Ramos (cell line): Measurements from ENCODE around the gene RNASE8.

Experiments
- in situ Hi-C: fragments of 300-500 bp; cut with MboI; formaldehyde crosslinking; loops from one replicate; pipeline ENCODE4 v1.14.3; 2022; ENCODE audit warnings: low sequenced_read_pairs; ENCODE audit not compliant: unreplicated experiment

RNASE8 gene

DNA sequence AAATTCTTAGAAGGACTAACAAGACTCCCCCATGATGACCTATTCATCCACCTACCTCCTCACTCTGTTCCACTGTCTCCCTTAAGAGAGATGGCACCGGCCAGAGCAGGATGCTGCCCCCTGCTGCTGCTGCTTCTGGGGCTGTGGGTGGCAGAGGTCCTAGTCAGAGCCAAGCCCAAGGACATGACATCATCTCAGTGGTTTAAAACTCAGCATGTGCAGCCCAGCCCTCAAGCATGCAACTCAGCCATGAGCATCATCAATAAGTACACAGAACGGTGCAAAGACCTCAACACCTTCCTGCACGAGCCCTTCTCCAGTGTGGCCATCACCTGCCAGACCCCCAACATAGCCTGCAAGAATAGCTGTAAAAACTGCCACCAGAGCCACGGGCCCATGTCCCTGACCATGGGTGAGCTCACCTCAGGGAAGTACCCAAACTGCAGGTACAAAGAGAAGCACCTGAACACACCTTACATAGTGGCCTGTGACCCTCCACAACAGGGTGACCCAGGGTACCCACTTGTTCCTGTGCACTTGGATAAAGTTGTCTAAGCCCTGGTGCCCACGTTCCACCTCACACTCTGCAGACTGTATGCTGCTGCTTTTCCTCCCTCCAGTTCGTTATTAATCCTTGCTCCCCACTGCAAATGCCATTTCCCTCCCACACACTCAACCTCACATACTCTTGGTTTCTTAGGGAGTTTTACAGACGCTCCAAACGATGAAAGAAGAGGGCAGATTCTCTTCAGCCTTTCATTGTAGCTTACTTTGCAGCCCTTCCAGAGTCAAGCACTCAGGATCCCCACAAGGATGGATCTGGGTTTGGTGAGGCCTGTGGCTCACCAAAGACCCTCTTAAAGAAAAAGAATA is at the start of gene RNASE8:
Gene RNASE8, plus strand, starts transcription at position 20 of the 873 bp plus-strand sequence. Its CDS starts 71 bp downstream, at position 91.
- in situ Hi-C loops, result no loop called here

- in situ Hi-C loops, result loop anchor here (5.0 kb wide), 1 partner anchor 83 kb away; no protein-coding TSS in a partner anchor
Observed at GRCh38 chr14:21009721-21010120, 47.9 kb upstream of the RNASE8 start.

- in situ Hi-C loops, result loop anchor here (5.0 kb wide), 1 partner anchor 81 kb away; no protein-coding TSS in a partner anchor
Observed at GRCh38 chr14:21011136-21011535, 46.5 kb upstream of the RNASE8 start.

DNA sequence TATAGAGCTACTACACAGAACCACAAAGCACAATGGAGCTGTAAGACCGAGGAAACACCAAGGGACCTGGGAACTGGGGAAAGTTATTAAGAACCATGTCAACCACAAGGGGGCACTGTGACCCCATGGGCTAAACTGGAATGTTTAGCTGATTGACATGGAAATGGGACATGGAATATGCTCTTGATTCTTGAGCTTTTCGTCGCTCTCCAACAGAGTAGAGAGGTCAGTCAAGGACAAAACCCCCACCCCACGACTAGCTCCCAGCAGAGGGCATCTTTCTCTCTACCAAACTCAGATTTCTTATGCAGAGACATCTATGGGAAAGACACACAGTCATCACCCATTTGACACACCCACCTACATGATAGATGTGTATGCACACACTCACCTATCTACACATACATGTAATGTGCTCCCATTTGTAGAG is 42.8 kb upstream of the RNASE8 start:
- in situ Hi-C loops, result loop anchor here (5.0 kb wide), 1 partner anchor 78 kb away; no protein-coding TSS in a partner anchor

DNA sequence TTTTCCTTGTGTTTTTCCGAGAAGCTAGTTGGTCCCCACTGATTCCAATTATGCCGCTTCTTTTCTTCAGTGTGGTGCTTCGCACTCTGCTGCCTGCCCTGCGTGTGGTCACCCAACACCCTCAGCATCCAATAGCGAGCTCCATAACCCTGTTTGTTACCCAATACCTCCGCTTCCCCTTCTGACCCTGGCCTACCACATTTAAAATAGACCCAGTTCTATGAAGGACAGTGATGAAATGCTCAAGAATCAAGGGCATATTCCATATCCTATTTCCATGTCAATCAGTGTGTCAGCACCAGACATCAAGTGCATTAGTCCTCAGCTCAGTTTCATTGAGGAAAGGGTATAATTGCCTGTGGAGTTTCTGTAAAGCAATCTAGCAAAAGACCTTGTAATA is 42.3 kb upstream of the RNASE8 start:
- in situ Hi-C loops, result no loop called here

DNA sequence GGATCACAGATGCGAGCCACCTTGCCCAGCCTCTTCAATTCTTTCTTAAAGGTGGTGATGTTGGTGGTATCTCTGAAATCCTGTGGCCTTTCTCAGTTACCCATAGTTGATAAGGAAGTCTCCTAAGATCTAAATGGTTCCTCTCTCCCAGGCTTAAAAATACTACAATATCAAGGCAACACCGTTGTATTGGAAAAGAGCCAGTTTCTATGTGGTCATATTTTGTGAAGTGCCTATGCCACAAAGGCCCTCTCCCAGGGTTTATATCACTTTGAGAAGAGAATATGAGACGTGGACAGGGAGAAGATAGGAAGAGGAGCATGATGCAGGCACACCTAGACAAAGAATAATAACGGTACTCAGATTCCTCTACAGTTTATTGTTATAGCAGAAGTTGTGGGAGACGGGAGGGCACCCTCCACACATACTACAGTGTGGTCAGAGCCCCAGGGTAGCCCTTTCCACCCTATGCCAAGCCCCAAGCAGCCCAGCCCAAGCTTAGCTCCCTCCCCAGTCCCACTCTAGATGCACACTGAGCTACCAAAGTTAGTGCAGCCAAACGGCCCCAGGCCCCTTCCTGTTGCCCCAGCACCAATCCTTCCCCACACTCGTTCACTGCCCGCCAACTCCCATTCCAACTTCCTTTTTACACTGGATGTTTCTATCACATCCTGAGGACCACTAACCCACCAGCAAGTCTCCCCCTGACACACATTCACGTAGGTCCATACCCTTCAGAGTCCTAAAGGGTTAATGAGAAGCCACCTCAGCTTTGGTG is 41.0 kb upstream of the RNASE8 start:
- in situ Hi-C loops, result no loop called here

DNA sequence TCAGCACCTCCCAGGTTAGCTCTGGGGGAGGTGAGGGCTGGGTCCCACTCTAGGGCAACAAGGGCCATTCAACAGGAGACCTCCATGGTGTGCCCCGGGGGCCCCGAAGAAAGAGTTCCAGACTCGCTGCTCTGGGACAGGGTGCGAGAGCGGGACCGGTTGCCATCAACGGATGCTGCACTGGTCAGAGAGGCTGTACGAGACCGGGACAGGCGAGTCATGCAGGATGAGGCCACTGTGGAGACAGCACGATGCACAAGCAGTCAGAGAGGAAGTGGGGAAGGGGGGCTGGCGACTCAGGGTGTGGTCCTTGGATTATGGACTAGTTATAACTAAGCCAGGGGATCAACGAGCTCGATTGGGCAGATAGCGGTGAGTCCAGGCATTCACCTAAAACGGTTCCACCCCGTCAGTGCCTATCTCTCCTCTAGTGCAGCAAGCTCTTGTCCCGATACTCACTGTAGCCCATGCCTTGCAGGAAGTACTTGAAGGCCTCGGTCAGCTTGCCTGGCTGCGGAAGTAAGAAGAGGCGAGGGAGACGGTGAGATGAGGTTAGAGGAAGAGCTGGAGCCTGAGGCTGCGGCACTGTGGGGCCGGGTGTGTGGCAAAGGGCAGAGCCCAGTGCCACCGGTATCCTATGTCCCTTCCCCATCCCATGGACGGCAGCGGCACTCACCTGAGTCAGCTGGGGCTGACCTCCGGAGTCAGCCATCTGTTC is 39.9 kb upstream of the RNASE8 start:
- in situ Hi-C loops, result no loop called here

GRCh38 chr14:21018286-21018685 is 39.3 kb upstream of the RNASE8 start:
- in situ Hi-C loops, result no loop called here

DNA sequence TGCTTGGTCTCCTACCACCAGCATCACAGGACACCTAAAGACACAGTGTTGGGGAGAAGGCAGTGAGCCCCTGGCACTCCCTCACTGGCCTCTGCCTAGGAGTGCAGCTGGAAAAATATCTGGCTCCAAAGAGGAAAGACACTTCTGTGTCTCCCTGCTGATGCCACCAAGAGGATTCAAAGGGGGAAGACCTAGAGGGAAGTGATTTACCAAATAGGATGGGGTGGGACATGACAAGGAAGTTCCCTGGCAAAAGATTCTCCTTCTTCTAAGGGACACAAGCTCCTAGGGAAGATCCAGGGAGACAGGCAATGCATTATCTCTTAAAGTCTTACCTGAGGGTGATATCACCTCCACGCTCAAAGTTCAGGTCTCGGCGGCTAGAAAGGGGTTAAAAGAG is 38.8 kb upstream of the RNASE8 start:
- in situ Hi-C loops, result no loop called here

- in situ Hi-C loops, result no loop called here
Observed at GRCh38 chr14:21019366-21019765, 38.3 kb upstream of the RNASE8 start.

GRCh38 chr14:21020977-21021545 is 36.6 kb upstream of the RNASE8 start:
- in situ Hi-C loops, result no loop called here

GRCh38 chr14:21022686-21023085 is 34.9 kb upstream of the RNASE8 start:
- in situ Hi-C loops, result no loop called here

GRCh38 chr14:21023174-21023573 is 34.4 kb upstream of the RNASE8 start:
- in situ Hi-C loops, result no loop called here

DNA sequence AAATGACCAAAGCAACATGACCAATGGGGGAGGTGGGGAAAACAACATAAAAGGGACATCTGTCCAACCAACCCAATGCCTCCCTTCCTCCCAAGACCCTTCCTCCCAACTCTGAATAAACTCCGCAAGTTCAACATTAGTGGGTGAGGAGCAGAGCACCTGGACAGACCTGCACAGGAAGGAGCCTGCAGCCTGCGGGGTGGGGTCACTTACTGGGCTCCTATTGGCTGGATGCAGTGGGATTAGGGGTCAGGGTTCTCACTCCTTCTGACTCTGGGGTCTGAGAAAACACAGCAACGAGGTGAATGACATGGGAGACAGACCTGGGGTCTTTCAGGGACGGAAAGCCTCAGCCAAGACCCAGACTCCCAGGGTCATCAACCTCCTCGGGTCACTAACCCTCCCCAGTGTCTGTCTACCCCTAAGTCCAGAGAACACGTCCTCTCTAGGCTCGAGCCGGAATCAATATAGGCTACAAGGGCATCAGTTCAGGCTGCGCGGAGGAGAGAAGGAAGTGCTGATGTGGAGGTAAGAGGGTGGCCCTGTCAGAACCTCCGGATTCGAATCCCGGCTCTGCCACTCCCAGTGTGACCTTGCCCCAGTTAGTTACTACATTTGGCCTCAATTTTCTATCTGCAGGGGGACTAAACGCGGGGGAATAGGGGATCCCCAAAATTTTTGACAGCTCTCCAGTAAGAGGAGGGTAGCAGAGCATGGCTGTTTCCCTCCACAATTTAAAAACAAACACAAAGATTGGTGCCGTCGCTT is 33.6 kb upstream of the RNASE8 start:
- in situ Hi-C loops, result no loop called here

DNA sequence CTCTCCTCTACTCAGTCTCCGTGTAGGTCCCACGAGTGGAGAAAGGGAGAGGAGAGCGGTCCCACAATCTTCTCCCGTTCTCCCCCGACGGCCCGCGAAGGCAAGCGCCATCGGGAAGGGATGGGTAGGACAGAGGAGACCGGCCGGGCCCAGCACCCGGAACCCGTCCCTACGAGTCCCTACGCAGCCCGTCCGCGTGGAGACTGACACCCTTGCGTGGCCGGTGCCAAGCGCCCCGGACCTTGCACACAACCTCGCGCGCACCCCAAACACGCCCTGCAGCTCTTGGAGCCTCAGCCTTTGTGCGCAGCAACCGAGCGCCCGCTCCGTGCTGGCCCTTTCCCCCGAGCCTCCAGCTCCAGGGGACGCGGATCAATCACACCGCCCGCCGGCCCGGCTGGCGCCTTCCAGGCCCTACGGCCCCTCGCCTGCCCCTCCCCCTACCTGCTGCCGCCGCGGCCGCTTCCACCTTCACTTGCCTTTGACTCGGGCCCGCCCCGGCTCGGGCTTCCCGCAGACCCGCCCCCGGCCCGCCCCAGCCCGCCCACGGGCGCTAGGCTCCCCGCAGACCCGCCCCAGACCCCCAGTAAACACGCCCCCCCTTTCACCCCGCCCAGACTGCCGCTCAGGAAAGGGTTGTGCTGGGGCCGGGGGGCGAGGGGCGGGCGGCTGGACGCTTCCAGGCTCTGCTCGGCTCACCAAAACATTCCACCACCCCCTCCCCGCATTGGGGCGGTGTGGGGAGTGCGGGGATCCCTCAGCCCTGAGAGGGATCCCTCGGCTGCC is 32.8 kb upstream of the RNASE8 start, which contains the start of gene NDRG2:
Gene NDRG2, minus strand, starts transcription at position 477 of the 786 bp plus-strand sequence. CDS start 1,746 bp downstream, outside the sequence.
- in situ Hi-C loops, result no loop called here

- in situ Hi-C loops, result no loop called here
Observed at GRCh38 chr14:21025371-21026273, 32.0 kb upstream of the RNASE8 start.

- in situ Hi-C loops, result no loop called here
Observed at GRCh38 chr14:21026274-21026987, 31.2 kb upstream of the RNASE8 start.
